Skeletal muscle tissue (tissue), 4 donors: ENCODE data around the gene SLC16A11. TPM values are rescaled to one million over a fixed set of nuclear protein-coding genes. Genes with fewer than 3 reads are reported as not detected.

Experiments used
- H3K27ac ChIP-seq: one replicate; pipeline ENCODE4 v1.7.0; 2013; ENCODE audit warnings: mild to moderate bottlenecking, low read depth, low read length, inconsistent platforms
- H3K27me3 ChIP-seq, 3 donors: one replicate each; pipeline ENCODE4 v1.7.0; 2013; ENCODE audit warnings: low read length in 3 of 3; ENCODE audit not compliant: control insufficient read depth in 3 of 3, insufficient read depth in 3 of 3
- H3K36me3 ChIP-seq, 3 donors: one replicate each; pipeline ENCODE4 v1.7.0; 2013; ENCODE audit warnings: low read length in 3 of 3; ENCODE audit not compliant: control insufficient read depth in 3 of 3, insufficient read depth in 3 of 3
- H3K4me1 ChIP-seq, 3 donors: one replicate each; pipeline ENCODE4 v1.7.0; 2013; ENCODE audit warnings: low read length in 3 of 3, mild to moderate bottlenecking in 3 of 3; ENCODE audit not compliant: control insufficient read depth in 3 of 3, insufficient read depth in 3 of 3
- H3K4me3 ChIP-seq, 3 donors: one replicate each; pipeline ENCODE4 v1.7.0; 2013; ENCODE audit warnings: low read length in 3 of 3
- H3K9ac ChIP-seq, 3 donors: one replicate each; pipeline ENCODE4 v1.7.0; 2013; ENCODE audit warnings: low read length in 3 of 3, mild to moderate bottlenecking in 3 of 3, moderate library complexity in 2 of 3, low read depth in 1 of 3
- H3K9me3 ChIP-seq, 3 donors: one replicate each; pipeline ENCODE4 v1.7.0; 2013; ENCODE audit warnings: low read length in 3 of 3; ENCODE audit not compliant: control insufficient read depth in 3 of 3
- total RNA-seq: library from RNA; depleted of rRNA; stranded (reverse); fragments of >200 nt; gene quantifications from one replicate; pipeline ENCODE4 v1.2.3, GENCODE V29; 2014
- donor health status: Osteomylitis.

Gene SLC16A11
- total RNA-seq, 1 donor from 2014 or later: not detected

- H3K4me3 ChIP-seq: no peak overlapping the region
- H3K27me3 ChIP-seq: peaks cover 20 to 31% (median 31%) of the 10 kb centered on the region in 3 donors
Measured at GRCh38 chr17:7045492-7046126, 1.7 kb upstream of the SLC16A11 start.

GRCh38 chr17:7043182-7043496, 753 bp downstream of the SLC16A11 start:
- no peaks in the 10 kb centered on the region for H3K9me3 ChIP-seq
- H3K9ac ChIP-seq: peak overlapping the region in 2 of 3 donors; percentile 38 to 68
- H3K4me3 ChIP-seq: peak overlapping the region; percentile 24 to 70 (median 54)
- H3K27ac ChIP-seq: no peak overlapping the region
- no peaks in the 10 kb centered on the region for H3K36me3 ChIP-seq
- H3K27me3 ChIP-seq: peaks cover 20 to 30% (median 27%) of the 10 kb centered on the region in 3 donors
- H3K4me1 ChIP-seq: peaks cover 13 to 20% (median 15%) of the 10 kb centered on the region in 3 donors

More at GRCh38 chr17:7045492-7046126, 1.7 kb upstream of the SLC16A11 start:
- H3K9me3 ChIP-seq: no peaks in the 10 kb centered on the region
- no peak overlapping the region for H3K9ac ChIP-seq
- peaks cover 13 to 20% (median 15%) of the 10 kb centered on the region in 3 donors for H3K4me1 ChIP-seq
- H3K27ac ChIP-seq: no peak overlapping the region
- H3K36me3 ChIP-seq: no peaks in the 10 kb centered on the region

- Histone ChIP-seq H3K4me3 (peak overlapping the region; percentile 24 to 70 (median 54)), H3K27me3 (peaks cover 20 to 28% (median 27%) of the 10 kb centered on the region in 3 donors), H3K36me3 (no peaks in the 10 kb centered on the region), H3K9ac (no peak overlapping the region), H3K9me3 (no peaks in the 10 kb centered on the region), H3K4me1 (peaks cover 13 to 20% (median 15%) of the 10 kb centered on the region in 3 donors), H3K27ac (no peak overlapping the region)
Measured at GRCh38 chr17:7042501-7043181, 1.3 kb downstream of the SLC16A11 start.

GRCh38 chr17:7041607-7042500, 2.0 kb downstream of the SLC16A11 start:
- Histone ChIP-seq H3K27ac (no peak overlapping the region), H3K4me3 (no peak overlapping the region)

GRCh38 chr17:7039832-7040231, 4.1 kb downstream of the SLC16A11 start:
- no peaks in the 10 kb centered on the region for H3K36me3 ChIP-seq
- H3K4me1 ChIP-seq: peaks cover 16 to 33% (median 25%) of the 10 kb centered on the region in 3 donors
- H3K27me3 ChIP-seq: peaks cover 28 to 40% (median 32%) of the 10 kb centered on the region in 3 donors
- no peaks in the 10 kb centered on the region for H3K9me3 ChIP-seq
- H3K27ac ChIP-seq: no peak overlapping the region
- H3K4me3 ChIP-seq: no peak overlapping the region
- H3K9ac ChIP-seq: no peak overlapping the region

More at GRCh38 chr17:7041607-7042500, 2.0 kb downstream of the SLC16A11 start:
- no peaks in the 10 kb centered on the region for H3K36me3 ChIP-seq
- no peaks in the 10 kb centered on the region for H3K9me3 ChIP-seq
- peaks cover 13 to 20% (median 15%) of the 10 kb centered on the region in 3 donors for H3K4me1 ChIP-seq
- peaks cover 20 to 28% (median 27%) of the 10 kb centered on the region in 3 donors for H3K27me3 ChIP-seq
- H3K9ac ChIP-seq: no peak overlapping the region

- no peak overlapping the region for H3K4me3 ChIP-seq
Measured at GRCh38 chr17:7038025-7038862, 5.6 kb downstream of the SLC16A11 start.

GRCh38 chr17:7035591-7036368, 8.1 kb downstream of the SLC16A11 start, which contains the start of gene SLC16A13:
Gene SLC16A13 (plus strand): TSS chr17:7036015. CDS start chr17:7036383, 368 bp downstream.
- Histone ChIP-seq H3K27ac (peak within 1 kb of the TSS; percentile 79), H3K36me3 (no peaks in the 10 kb centered on the region), H3K4me1 (peaks cover 13 to 19% (median 13%) of the 10 kb centered on the region in 3 donors), H3K4me3 (peak within 1 kb of the TSS; percentile 66 to 77 (median 74)), H3K9me3 (no peaks in the 10 kb centered on the region), H3K9ac (peak within 1 kb of the TSS; percentile 57 to 76 (median 62)), H3K27me3 (peaks cover 0 to 23% (median 15%) of the 10 kb centered on the region in 3 donors)

More at GRCh38 chr17:7038025-7038862, 5.6 kb downstream of the SLC16A11 start:
- Histone ChIP-seq H3K36me3 (no peaks in the 10 kb centered on the region), H3K9me3 (no peaks in the 10 kb centered on the region), H3K27ac (no peak overlapping the region), H3K4me1 (peaks cover 13 to 25% (median 18%) of the 10 kb centered on the region in 3 donors), H3K9ac (no peak overlapping the region), H3K27me3 (peaks cover 17 to 35% (median 22%) of the 10 kb centered on the region in 3 donors)

- Histone ChIP-seq H3K36me3 (no peaks in the 10 kb centered on the region), H3K27ac (peak overlapping the region; percentile 79), H3K4me3 (peak overlapping the region; percentile 66 to 77 (median 74)), H3K9me3 (no peaks in the 10 kb centered on the region), H3K4me1 (peaks cover 13 to 19% (median 13%) of the 10 kb centered on the region in 3 donors), H3K27me3 (peaks cover 0 to 23% (median 15%) of the 10 kb centered on the region in 3 donors), H3K9ac (peak overlapping the region; percentile 57 to 76 (median 62))
Measured at GRCh38 chr17:7034955-7035590, 8.8 kb downstream of the SLC16A11 start.
